ENCODE measurements around the gene DOK3.
A peak's percentile ranks its signal among the peaks of the same experiment; 100 is the strongest.

DOK3 gene

GRCh38 chr5:177529247-177530203, 19.9 kb upstream of the DOK3 start:
- in situ Hi-C loops (cut with HindIII; ENCODE audit: low pct_unique_long_range_greater_than_20kb, low sequenced_read_pairs) = no loop called here
- no peak for TF ChIP-seq JUND (IDR thresholded peaks at IDR 0.05; ENCODE audit: low read depth)
- DNase-seq (ENCODE audit: low read depth in 1 of 2, low spot score in 1 of 2) = no peak

- no peak for TF ChIP-seq JUND (IDR thresholded peaks at IDR 0.05; ENCODE audit: low read depth)
- DNase-seq (ENCODE audit: low read depth in 1 of 2, low spot score in 1 of 2) = no peak
- in situ Hi-C loops (cut with HindIII; ENCODE audit: low pct_unique_long_range_greater_than_20kb, low sequenced_read_pairs) = no loop called here
Observed at GRCh38 chr5:177528631-177529030, 19.0 kb upstream of the DOK3 start.

- no peak for TF ChIP-seq JUND (IDR thresholded peaks at IDR 0.05; ENCODE audit: low read depth)
- DNase-seq (ENCODE audit: low read depth in 1 of 2, low spot score in 1 of 2) = no peak
- in situ Hi-C loops (cut with HindIII; ENCODE audit: low pct_unique_long_range_greater_than_20kb, low sequenced_read_pairs) = no loop called here
Observed at GRCh38 chr5:177527595-177527994, 18.0 kb upstream of the DOK3 start.

- TF ChIP-seq JUND (IDR thresholded peaks at IDR 0.05; ENCODE audit: low read depth) = no peak
- DNase-seq (ENCODE audit: low read depth in 1 of 2, low spot score in 1 of 2) = no peak
- in situ Hi-C loops (cut with HindIII; ENCODE audit: low pct_unique_long_range_greater_than_20kb, low sequenced_read_pairs) = no loop called here
Observed at GRCh38 chr5:177526791-177527190, 17.2 kb upstream of the DOK3 start.

GRCh38 chr5:177526191-177526590, 16.6 kb upstream of the DOK3 start:
- no peak for TF ChIP-seq JUND (IDR thresholded peaks at IDR 0.05; ENCODE audit: low read depth)
- no peak for DNase-seq (ENCODE audit: low read depth in 1 of 2, low spot score in 1 of 2)
- in situ Hi-C loops (cut with HindIII; ENCODE audit: low pct_unique_long_range_greater_than_20kb, low sequenced_read_pairs) = no loop called here

GRCh38 chr5:177524941-177525655, 15.5 kb upstream of the DOK3 start:
- TF ChIP-seq JUND (IDR thresholded peaks at IDR 0.05; ENCODE audit: low read depth) = no peak
- in situ Hi-C loops (cut with HindIII; ENCODE audit: low pct_unique_long_range_greater_than_20kb, low sequenced_read_pairs) = no loop called here
- peak in 1 of 2 experiments; percentile 18 for DNase-seq (ENCODE audit: low read depth in 1 of 2, low spot score in 1 of 2)

- DNase-seq (ENCODE audit: low read depth in 1 of 2, low spot score in 1 of 2) = no peak
- no peak for TF ChIP-seq JUND (IDR thresholded peaks at IDR 0.05; ENCODE audit: low read depth)
- in situ Hi-C loops (cut with HindIII; ENCODE audit: low pct_unique_long_range_greater_than_20kb, low sequenced_read_pairs) = no loop called here
Observed at GRCh38 chr5:177524539-177524900, 14.9 kb upstream of the DOK3 start.

GRCh38 chr5:177523711-177524538, 14.3 kb upstream of the DOK3 start:
- in situ Hi-C loops (cut with HindIII; ENCODE audit: low pct_unique_long_range_greater_than_20kb, low sequenced_read_pairs) = no loop called here
- no peak for DNase-seq (ENCODE audit: low read depth in 1 of 2, low spot score in 1 of 2)
- no peak for TF ChIP-seq JUND (IDR thresholded peaks at IDR 0.05; ENCODE audit: low read depth)

GRCh38 chr5:177520916-177521513, 11.4 kb upstream of the DOK3 start:
- in situ Hi-C loops (cut with HindIII; ENCODE audit: low pct_unique_long_range_greater_than_20kb, low sequenced_read_pairs) = no loop called here
- no peak for DNase-seq (ENCODE audit: low read depth in 1 of 2, low spot score in 1 of 2)
- TF ChIP-seq JUND (IDR thresholded peaks at IDR 0.05; ENCODE audit: low read depth) = no peak

- in situ Hi-C loops (cut with HindIII; ENCODE audit: low pct_unique_long_range_greater_than_20kb, low sequenced_read_pairs) = no loop called here
- DNase-seq (ENCODE audit: low read depth in 1 of 2, low spot score in 1 of 2) = no peak
- TF ChIP-seq JUND (IDR thresholded peaks at IDR 0.05; ENCODE audit: low read depth) = no peak
Observed at GRCh38 chr5:177520271-177520670, 10.6 kb upstream of the DOK3 start.

- TF ChIP-seq JUND (IDR thresholded peaks at IDR 0.05; ENCODE audit: low read depth) = no peak
- no peak for DNase-seq (ENCODE audit: low read depth in 1 of 2, low spot score in 1 of 2)
- in situ Hi-C loops (cut with HindIII; ENCODE audit: low pct_unique_long_range_greater_than_20kb, low sequenced_read_pairs) = no loop called here
Observed at GRCh38 chr5:177519463-177520235, 10.0 kb upstream of the DOK3 start.

Data from T47D (cell line).